HS-5 (cell line): Measurements from ENCODE around the gene NFIB.

Experiments
- DNase-seq: peaks from one replicate; pipeline ENCODE4 v3.0.0-alpha.2; 2012; ENCODE audit warnings: low read depth

The NFIB gene

DNA sequence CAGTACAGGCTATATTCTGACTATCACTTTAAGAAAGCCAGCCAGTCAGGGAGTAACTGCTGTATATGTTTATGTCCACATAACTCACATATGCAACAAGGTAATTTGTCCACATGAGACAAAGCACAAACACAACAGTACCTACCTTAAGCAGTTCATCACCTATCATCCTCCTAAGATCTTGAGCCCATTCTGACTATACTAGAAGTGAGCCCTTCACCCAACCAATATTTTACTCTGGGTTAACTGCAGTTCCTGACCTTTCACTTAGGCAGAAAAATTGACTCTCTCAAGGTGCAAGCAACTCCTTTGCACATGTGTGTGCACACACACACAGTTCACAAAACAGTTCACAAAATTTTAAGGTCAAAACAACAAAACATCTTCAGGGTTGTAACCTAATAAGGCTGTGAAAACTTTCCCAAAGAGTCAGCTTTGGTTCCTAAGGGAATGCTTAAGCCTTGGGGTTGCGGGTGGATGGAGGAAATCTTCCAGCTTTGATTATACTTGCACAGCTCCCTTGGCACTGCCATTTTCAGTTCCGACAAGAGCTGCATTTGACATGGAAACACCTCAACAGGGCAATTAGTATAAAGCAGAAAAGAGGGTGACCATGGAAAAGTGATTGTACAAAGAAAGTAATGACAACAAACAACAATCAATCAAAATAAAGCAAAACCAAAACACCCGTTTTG, 215.3 kb downstream of the NFIB start:
- no peak for DNase-seq

GRCh38 chr9:14097666-14098415, 216.1 kb downstream of the NFIB start:
- DNase-seq = no peak

GRCh38 chr9:14097215-14097614, 216.7 kb downstream of the NFIB start:
- no peak for DNase-seq

GRCh38 chr9:14096258-14096922, 217.6 kb downstream of the NFIB start:
- DNase-seq = no peak

GRCh38 chr9:14095277-14095676, 218.7 kb downstream of the NFIB start:
- DNase-seq = no peak

DNA sequence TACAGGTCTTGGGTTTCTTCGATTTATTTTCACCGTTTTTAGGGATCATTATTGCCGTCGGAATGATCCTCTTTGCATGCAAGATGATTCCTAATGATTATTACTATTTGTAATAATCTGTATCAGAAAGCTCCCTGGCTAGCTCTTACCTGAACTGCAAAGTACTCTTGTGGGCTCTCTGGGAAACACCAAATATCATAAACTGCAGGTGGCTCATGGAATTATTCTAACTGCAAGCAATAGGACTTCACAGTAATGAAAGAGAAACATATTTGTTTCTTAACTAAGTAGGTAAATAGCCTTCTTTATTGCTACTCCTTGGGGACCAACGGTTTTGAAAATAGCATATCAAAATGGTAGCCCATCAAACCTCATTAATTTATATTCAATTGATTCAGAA, 219.4 kb downstream of the NFIB start:
- no peak for DNase-seq

DNA sequence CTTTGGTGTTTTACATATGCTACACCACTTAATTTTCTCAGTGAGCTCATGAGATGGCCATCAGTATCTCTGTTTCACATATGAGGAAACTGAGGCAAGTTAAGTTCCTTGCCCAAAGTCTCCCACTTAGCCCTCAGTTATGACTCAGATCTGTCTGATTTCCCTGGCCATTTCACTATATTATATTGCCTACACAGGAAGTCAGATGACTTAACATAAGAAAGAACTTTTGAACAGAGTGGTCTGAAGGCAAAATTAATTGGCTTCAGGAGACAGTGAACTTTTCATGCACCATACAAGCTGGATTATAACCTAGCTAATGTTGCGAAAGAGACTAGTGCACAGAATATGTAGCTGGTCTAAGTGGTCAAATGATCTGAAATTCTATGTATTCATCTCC, 221.6 kb downstream of the NFIB start:
- no peak for DNase-seq

DNA sequence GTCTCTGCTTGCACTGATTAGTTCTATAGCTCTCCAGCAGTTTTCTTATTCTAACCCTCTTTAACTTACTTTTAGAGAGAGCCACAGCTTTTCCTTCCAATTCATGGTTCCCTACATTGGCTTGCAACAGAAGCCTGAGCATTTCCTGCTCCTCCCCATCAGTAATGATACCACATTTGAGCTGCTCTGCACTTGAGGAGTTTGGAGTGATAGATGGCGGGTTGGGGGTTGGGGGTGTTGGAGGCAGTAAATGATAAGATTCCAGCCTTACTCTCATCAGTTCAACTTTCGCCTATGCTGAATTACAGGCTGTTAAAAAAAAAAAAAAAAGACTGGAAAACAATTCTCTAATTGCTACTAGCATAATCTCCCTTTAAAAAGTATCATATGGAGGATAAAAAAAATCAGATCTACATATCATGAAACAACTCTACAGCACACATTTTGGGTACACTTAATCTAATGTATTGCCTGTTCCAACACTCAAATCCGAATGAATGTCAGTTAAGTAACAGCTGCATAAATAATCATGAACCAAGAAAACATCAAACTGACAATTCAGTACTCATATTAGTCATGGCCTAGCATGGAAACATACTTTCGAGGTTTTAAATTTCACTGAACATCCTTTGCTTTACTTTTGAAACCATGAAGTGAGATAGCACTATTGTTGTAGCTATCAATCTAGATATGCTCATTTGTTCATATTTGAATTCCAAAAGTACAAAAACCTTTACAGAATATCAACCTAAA, 224.7 kb downstream of the NFIB start:
- no peak for DNase-seq

GRCh38 chr9:14087576-14087975, 226.4 kb downstream of the NFIB start:
- no peak for DNase-seq

GRCh38 chr9:14086495-14086894, 227.4 kb downstream of the NFIB start:
- no peak for DNase-seq

DNA sequence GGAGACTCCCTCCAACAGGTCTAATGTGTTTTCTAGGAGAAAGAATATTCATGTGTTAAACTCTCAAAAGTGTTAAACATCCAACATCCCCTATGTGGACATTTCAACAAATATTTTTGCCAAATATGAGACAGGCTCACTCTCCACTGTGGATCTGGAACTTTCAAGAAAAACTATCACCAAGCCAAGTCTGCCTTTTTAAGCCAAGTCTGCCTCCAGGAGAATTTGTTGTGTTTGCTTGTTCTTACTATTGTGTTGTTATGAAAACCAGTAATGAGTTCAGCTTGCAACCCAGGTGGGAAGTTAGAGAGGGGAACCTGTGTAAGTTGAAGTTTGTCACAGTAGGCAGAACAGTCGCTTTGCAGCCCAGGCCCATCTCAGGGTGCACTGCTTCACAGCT, 228.1 kb downstream of the NFIB start:
- no peak for DNase-seq

DNA sequence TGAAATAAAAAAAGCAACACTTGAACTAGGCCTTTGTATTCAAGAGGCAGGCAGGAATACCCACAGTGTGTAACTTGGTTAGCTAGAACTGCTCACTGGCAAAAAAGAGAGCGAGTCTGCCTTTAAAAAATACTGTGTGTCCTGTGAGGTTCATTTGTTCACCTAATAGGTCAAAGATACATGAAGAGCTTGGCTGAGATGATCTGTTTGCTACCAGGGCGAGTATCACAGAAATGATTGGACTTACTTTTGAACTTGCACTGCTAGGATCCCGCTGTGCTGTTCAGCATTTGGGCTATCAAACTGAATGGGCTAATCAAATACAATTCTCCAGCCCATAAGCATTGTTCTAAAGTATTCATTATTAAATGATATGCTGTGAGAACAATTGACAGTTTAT, 229.1 kb downstream of the NFIB start:
- DNase-seq = no peak

GRCh38 chr9:14083366-14083765, 230.6 kb downstream of the NFIB start:
- DNase-seq = no peak

- no peak for DNase-seq
Measured at GRCh38 chr9:14082732-14083131, 231.2 kb downstream of the NFIB start.

DNA sequence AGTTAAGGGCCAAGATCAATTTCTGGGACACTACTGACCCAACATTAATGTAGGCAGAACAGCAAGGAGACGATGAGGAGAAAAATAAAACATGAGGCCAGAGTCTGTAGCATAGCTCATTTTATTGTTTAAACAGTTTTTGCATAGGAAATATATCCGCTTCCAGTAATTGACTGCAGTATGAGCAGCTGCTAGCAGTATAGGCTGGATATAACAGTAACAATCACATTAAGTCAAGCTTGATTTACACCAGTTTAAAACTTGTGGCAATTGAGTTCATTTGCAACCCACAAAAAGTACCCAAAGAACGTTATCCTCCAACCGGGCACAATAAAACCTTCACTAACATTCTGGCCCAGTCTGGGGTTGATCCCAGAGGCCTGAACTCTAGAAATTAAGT, 232.2 kb downstream of the NFIB start:
- no peak for DNase-seq

GRCh38 chr9:14080959-14081542, 232.9 kb downstream of the NFIB start:
- no peak for DNase-seq

DNA sequence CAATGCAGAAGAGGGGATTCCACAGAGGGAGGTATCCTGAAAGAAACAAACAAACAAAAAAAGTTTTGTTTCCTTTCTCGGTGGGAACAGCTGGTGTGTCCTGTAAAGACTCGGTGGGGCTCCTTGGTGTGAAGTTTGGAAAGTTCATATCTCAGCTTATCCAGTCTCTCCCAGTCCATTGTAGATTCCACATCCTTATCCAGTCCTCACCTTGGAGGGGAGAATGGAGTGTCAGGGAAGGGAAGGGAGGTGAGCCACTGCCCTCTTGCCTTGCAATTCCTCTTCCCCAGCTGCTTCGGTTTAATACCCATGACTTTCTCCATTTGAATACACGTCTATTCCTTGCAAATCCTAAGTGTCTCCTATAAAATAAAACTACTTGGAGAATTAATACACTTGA, 234.5 kb downstream of the NFIB start:
- no peak for DNase-seq

DNA sequence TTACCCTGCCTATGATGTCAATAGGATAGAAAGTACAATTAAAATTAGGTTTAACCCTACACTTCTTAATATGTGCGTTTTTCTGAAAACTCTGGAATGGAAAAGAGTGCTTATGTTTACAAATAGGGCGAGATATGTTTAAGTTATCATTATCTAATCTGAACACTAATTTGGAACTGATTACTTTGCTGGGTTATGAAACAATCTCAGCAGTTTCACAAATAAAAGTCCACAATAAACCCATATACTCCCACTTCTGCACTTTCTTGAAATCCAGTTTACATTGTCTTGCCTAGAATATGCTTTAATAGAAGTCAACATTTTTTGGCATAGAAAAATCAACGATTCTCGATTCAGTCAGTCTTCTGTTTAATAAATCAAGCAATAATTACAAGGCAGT, 236.3 kb downstream of the NFIB start:
- no peak for DNase-seq

- no peak for DNase-seq
Measured at GRCh38 chr9:14075218-14075617, 238.7 kb downstream of the NFIB start.

DNA sequence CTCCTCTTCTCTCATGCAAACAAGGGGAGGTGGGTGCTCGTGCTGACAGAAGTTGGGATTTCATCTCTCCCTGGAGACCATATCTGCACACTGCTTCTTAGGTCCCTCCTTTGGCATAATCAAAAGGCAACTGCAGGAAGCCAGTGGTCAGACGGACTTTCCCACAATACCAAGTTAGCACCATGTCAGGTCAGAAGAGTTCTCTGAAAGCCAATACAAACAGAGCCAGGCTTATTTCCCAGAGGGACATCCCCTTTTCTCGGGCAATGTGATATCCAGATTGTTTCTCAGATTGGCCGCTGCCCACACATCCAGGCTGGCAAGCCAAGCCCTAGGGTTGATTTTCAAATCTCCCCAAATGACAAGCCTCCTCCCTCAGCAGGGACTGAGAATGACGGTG, 241.1 kb downstream of the NFIB start:
- no peak for DNase-seq

DNA sequence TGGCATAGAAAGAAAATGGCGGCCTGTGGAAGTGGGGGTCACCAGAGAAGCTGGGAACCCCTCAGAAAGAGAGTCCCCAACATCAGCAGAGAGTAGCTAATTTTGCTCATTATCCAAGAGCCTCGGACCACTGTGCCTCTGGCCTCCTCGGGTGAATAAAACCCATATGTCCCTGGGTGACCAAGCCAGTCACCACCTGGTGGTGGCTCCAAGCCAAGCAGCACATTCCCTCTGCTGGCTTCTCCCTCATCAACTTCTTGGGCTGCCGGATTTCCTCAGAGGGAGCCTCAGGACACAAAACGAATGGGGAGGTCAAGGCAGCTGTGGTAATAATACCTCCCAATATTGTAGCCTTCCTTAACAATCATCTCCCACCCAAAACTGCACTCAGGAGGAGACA, 242.5 kb downstream of the NFIB start:
- DNase-seq = no peak

- no peak for DNase-seq
Measured at GRCh38 chr9:14068690-14069089, 245.3 kb downstream of the NFIB start.
